ENCODE results near the gene ADAMTS17.

DNA sequence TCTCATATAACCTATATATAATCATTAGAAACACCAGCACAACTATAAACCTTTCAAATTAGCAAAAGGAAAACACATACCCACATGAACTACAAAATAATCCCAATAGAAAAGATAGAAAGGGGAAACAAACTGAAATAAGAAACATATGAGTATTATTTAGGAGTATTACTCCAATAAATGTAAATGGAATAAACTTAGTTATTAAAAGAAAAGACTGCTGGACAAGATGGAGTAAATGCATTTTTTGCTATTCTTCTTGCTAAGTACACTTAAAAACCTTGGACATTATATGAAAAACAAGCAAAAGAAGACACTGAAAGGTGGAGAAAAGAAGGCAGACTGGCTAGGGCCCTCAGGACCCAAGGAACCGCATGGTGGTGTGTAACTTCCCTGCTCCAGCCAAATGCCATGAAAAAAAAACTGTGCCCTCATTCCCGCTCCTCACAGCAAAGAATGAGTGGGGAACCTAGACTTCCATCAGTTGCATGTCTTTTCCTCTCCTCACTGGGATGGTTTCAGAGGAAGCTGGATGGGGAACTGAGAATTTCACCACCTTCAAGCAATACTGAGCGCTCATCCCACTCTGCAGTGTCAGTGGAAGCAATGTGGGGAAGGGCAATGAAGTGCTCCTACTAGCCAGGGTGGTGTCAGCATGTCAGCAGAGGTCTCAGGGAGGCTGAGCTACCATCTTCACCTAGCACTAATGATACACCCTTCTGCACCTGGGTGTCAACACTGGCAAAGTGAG, 43.7 kb upstream of the ADAMTS17 start:
- TF ChIP-seq CTCF (IDR thresholded peaks at IDR 0.05; ENCODE audit: low read depth, low read length) = no peak
- TF ChIP-seq MAX (IDR thresholded peaks at IDR 0.05; ENCODE audit: low read depth, low read length) = no peak
- no peak for TF ChIP-seq POLR2A (IDR thresholded peaks at IDR 0.05; ENCODE audit: extremely low read depth, insufficient read length)
